NCI-H526 (cell line): ENCODE results near the gene KLHL29.

Source experiments
- DNase-seq, 2 experiments: peaks; one replicate each; lab custom pipeline; 2025; lab: John Stamatoyannopoulos, UW

Gene KLHL29

DNA sequence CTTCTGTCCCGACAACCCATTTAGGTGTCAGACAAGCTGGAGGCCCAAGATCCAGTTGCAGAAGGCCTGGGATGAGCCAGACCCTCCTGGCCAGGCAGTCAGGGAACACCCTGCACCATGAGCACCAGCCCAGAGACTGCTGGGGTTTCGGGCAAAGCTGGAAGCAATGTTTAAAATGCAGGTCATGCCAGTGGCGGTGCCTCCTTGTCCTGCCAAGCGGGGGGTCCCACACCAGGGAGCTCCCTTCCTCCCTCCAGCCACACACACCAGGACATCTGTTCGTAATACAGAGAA is 311.7 kb downstream of the KLHL29 start:
- no peak for DNase-seq

- no peak for DNase-seq
Observed at GRCh38 chr2:23697256-23698075, 312.5 kb downstream of the KLHL29 start.

DNA sequence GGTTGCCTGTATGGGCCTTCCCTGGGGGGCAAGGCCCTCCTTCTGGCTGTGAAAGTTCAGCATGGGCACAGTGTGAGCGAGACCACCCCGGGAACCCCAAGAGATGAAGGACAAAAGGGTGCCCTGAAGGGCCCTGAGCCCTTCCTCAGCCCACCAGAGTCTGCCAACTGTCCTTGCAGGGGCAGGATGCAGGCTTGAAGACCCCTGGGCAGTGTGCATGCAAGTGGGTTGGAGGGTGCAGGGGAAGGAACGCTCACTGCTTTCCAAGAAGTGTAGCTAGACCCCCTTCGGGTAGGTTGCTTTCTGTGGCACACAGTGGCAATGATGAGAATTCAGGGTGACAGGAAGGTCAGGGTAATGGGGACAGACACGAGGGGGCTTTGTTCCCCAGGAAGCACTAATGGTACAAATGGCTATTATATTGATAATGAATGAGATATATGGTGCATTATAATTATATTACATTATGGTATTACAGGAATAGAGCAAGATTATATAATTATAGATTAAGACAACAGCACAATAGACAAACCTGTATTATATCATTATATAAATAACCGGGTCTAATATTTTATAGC is 313.2 kb downstream of the KLHL29 start:
- no peak for DNase-seq

DNA sequence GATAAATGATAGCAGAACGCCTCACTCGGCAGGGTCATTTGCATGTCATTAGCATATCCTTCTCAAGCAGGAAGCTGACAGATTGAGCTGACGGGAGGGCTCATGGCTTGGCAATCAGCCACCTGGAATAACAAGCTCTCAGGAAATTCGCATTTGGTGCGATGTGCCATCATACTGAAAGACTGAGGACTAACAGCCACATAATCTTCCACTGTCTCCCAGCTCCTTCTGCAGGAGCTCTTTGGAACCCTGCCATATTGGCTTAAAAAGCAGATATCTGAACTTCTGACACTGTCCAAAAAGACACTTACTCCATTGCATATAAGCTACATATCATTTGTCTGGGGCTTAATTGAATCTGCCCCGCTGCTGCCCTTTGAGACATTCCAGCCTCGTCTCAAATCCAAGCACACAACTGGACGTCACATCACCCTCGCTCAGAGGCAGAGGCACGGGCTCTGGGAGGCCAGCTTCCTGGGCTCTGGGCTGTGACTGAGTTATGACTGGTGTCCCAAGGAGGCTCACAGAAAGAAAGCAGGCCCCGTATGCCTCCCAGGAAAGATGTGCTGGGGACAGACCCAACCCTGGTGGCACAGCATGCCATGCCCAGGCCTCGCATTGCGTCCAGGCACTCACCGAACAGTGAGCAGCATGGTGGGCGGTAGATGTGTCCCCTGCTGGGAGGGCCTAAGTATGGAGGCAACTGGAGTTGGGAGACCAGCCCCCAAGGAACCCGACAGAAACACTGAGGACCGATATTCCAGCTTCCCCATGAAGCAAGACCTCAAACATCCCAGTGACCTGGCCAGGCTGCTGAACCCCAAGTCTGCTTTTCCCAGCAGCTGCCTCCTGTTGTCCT is 314.0 kb downstream of the KLHL29 start:
- DNase-seq = peak; percentile 66 to 82

GRCh38 chr2:23699580-23699925 is 314.6 kb downstream of the KLHL29 start:
- DNase-seq = no peak

GRCh38 chr2:23700627-23701026 is 315.6 kb downstream of the KLHL29 start:
- DNase-seq = no peak

- DNase-seq = no peak
Observed at GRCh38 chr2:23703037-23703582, 318.1 kb downstream of the KLHL29 start.

- no peak for DNase-seq
Observed at GRCh38 chr2:23703583-23704385, 318.8 kb downstream of the KLHL29 start.

GRCh38 chr2:23705771-23706612 is 321.0 kb downstream of the KLHL29 start:
- no peak for DNase-seq

GRCh38 chr2:23706613-23707078 is 321.7 kb downstream of the KLHL29 start:
- no peak for DNase-seq

GRCh38 chr2:23707096-23707495 is 322.1 kb downstream of the KLHL29 start:
- no peak for DNase-seq

DNA sequence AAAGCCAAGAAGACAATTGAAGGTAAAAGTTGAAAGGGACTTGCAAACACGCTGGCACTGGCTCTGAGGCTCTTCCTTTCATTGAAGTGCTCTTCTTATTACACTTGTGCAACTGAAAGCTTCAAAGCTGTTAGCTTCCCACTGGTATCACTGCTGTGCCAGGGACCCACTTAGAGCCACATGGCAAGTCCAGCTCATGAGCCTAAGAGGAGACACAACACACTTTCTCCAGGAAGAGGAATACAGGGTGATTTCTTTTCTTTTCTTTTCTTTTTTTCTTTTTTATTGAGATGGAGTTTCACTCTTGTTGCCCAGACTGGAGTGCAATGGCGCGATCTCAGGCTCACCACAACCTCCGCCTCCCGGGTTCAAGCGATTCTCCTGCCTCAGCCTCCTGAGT is 323.8 kb downstream of the KLHL29 start:
- no peak for DNase-seq

DNA sequence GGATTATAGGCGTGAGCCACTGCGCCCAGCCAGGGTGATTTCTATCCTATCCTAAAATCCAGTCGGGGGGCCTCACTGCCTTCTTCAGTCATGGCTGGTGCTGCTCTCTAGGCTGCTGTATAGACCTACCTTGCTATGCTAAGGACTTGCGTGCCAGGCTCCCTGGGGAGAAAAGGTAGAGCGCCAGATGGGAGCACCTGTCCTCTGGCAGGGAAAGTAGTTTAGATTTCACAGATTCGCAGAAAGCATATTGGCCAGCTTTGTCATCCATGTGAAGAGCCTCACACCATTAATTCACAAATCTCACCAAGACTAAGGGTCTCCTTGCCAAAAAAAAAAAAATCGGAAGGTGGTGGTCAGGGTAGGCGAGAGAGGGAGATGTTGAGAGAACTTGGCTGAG is 324.3 kb downstream of the KLHL29 start:
- peak in 1 of 2 experiments; percentile 27 for DNase-seq

DNA sequence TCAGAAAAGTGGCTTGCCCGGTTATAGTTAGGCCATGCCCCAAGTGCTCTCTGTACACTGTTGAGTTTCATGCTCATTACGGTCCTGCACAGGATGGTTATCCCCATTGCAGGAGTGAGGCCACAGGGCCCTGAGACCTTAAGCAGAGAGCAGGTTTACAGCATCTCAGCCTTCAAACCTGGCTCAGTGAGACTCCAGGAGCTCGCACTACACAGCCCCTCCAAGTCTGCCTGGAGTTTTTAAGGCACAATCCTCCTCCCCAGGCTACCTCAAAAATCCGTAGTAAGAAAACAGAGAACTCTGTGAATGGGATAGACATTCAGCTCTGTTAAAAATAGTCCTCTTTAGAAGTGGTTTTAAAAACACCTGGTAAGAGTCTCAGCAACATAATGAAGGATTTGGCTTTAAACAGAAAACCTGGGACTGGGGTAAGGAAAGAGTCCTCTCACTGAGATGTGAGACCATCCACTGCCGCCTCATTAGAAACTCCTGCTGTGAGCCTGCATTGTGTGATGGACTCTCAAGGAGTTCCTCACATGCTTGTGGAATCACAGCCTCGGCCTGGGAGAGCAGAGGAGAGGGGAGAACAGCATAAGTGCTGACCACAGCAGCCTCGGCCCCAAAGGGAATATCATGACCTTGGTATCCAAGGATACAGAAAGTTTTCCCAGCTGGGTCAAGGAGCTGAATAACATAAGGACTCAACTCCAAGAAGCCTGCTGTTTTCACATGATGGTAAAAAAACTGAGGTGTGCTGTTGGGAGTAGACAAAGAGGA is 327.2 kb downstream of the KLHL29 start:
- DNase-seq = no peak

GRCh38 chr2:23712756-23713151 is 327.8 kb downstream of the KLHL29 start:
- DNase-seq = no peak

- no peak for DNase-seq
Observed at GRCh38 chr2:23713351-23713750, 328.4 kb downstream of the KLHL29 start.

GRCh38 chr2:23718931-23719700 is 334.1 kb downstream of the KLHL29 start:
- DNase-seq = no peak

DNA sequence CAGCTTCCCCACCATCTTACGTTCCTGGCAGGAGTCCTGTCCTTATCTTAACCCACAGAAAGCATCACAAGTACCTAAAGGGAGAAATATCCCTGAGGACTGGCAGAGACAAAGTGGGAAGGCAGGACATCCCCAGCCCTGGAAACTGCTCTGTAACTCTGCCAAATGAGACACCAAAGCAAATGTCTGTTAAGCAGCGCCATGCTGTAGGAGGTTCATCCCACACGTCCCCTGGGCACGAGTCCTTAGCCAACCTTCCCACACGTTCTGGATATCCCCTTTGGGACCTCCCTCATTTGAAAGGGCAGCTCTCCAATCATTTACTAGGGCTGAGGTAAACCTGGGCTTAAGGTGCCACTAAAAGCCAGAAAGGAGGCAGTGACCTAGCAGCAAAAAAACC is 334.7 kb downstream of the KLHL29 start:
- DNase-seq = no peak

DNA sequence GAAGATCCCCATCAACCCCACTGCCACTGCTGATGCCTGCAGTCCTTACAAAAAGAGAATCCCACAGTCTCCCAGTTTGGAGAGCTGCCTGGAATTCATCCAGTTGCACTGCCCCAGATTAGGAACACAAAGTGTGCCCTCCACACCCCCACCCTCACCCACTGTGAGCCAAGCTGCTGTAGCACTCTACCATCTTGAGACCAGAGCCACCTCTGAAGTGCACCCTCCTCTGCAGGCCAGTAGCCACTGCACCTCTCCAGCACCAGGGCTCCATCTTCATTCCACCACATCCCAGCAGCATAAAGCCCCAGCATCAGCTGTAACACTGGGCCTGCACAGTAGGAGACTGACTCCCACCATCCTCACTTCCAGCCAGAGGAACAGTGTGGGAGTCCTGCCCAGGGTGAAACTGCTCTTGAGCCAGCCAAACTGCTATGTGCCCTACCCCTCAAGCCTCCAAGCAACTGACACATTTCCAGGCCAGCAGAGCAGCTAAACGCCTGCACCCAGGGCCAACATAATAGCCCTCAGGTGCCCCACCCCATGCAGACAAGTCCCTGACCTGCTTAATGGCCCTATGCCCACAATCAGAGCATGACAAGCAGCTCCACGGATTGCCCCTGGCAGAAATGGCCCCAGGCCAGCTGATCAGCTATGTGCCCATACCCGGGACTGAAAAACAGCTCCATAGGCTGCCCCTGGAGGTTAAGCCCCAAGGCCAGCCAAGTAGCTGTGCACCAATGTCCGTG is 335.9 kb downstream of the KLHL29 start:
- no peak for DNase-seq
